Small intestine (tissue), 7 donors: Measurements from ENCODE around the gene MYL11. TPM values are rescaled to one million over a fixed set of nuclear protein-coding genes. Genes with fewer than 3 reads are reported as not detected.
A peak's percentile ranks its signal among the peaks of the same experiment; 100 is the strongest.

Experiments
- DNase-seq, 2 donors: peaks; one replicate each; pipeline versions ENCODE4 v3.0.0 to v3.0.0-alpha.2; 2013
- FAIRE-seq: peaks from 2 replicates; lab custom pipeline; 2012; peaks lifted over from hg19 to GRCh38; lab: Jason Lieb, UNC
- H3K27ac ChIP-seq, 3 donors: one replicate each; pipeline ENCODE4 v1.5.1; 2013; ENCODE audit warnings: low read length in 2 of 3, mild to moderate bottlenecking in 2 of 3, control low read depth in 1 of 3, inconsistent platforms in 1 of 3, low read depth in 1 of 3, moderate library complexity in 1 of 3
- H3K27me3 ChIP-seq, 3 donors: one replicate each; pipeline ENCODE4 v1.6.1; 2013; ENCODE audit warnings: low read length in 3 of 3, inconsistent platforms in 1 of 3; ENCODE audit not compliant: control insufficient read depth in 3 of 3, insufficient read depth in 3 of 3
- H3K36me3 ChIP-seq, 3 donors: one replicate each; pipeline ENCODE4 v1.6.1; 2013; ENCODE audit warnings: low read length in 3 of 3, inconsistent platforms in 1 of 3, low read depth in 1 of 3, mild to moderate bottlenecking in 1 of 3, moderate library complexity in 1 of 3; ENCODE audit not compliant: control insufficient read depth in 3 of 3, insufficient read depth in 2 of 3
- H3K4me1 ChIP-seq, 3 donors: one replicate each; pipeline ENCODE4 v1.6.1; 2013; ENCODE audit warnings: low read length in 2 of 3, inconsistent platforms in 1 of 3, low read depth in 1 of 3, mild to moderate bottlenecking in 1 of 3, moderate library complexity in 1 of 3; ENCODE audit not compliant: control insufficient read depth in 3 of 3, insufficient read depth in 2 of 3
- H3K4me3 ChIP-seq, 3 donors: one replicate each; pipeline ENCODE4 v1.5.1; 2013; ENCODE audit warnings: low read length in 3 of 3, control low read depth in 1 of 3, inconsistent platforms in 1 of 3, low read depth in 1 of 3, mild to moderate bottlenecking in 1 of 3, moderate library complexity in 1 of 3
- H3K9me3 ChIP-seq, 2 donors: one replicate each; pipeline ENCODE4 v1.6.1; 2013; ENCODE audit warnings: low read depth in 1 of 2, low read length in 1 of 2; ENCODE audit not compliant: control insufficient read depth in 2 of 2, insufficient read depth in 1 of 2
- WGBS, 3 donors: extraction: QIAGEN DNeasy Blood & Tissue Kit; methylation state at CpG; one replicate each; pipeline ENCODE4 v1.1.7; 2013; 5-methylcytosine and 5-hydroxymethylcytosine counted together
- polyA plus RNA-seq, 4 donors: library from polyadenylated mRNA; stranded (reverse) in 3 of 4; unstranded in 1 of 4; fragments of 200-250 nt in 3 of 4; fragments of 120-200 nt in 1 of 4; gene quantifications; one replicate each; pipeline versions ENCODE4 v1.2.1 to v1.2.3, GENCODE V29; 2013
- donor health status: healthy with polysubstance abuse.
- donor health status: control.
- donor health status: control.
- donor health status: Bipolar disorder and iron deficiency.
- donor health status: healthy.

The MYL11 gene
- polyA plus RNA-seq, 4 donors = 0.82 to 26.3 (median 1.9) TPM; not detected in 1

- Histone ChIP-seq H3K27ac (peak overlapping the region; percentile 4 to 70 (median 20)), H3K4me3 (no peak overlapping the region), H3K27me3 (no peaks in the 10 kb centered on the region), H3K36me3 (peaks cover 0 to 50% (median 11%) of the 10 kb centered on the region in 3 donors), H3K4me1 (peaks cover 2 to 30% (median 6%) of the 10 kb centered on the region in 3 donors), H3K9me3 (no peaks in the 10 kb centered on the region)
- FAIRE-seq (no peak), DNase-seq (no peak)
- WGBS, 3 donors = 81 to 85% (median 83%) methylated on average over 15 of the region's 15 CpGs
These were observed 23.6 kb upstream of the MYL11 start for GRCh38 chr16:30351001-30351441.

GRCh38 chr16:30351586-30352419 is 22.8 kb upstream of the MYL11 start:
- no peak overlapping the region for H3K4me3 ChIP-seq
- FAIRE-seq (no peak), DNase-seq (no peak)
- WGBS, 3 donors = 60 to 72% (median 71%) methylated on average over 11 of the region's 11 CpGs
- peaks cover 4 to 38% (median 6%) of the 10 kb centered on the region in 3 donors for H3K4me1 ChIP-seq
- H3K27ac ChIP-seq = no peak overlapping the region
- peaks cover 0 to 54% (median 11%) of the 10 kb centered on the region in 3 donors for H3K36me3 ChIP-seq
- no peaks in the 10 kb centered on the region for H3K9me3 ChIP-seq
- H3K27me3 ChIP-seq = no peaks in the 10 kb centered on the region

GRCh38 chr16:30352488-30353401 is 21.9 kb upstream of the MYL11 start:
- H3K4me1 ChIP-seq = peaks cover 4 to 39% (median 6%) of the 10 kb centered on the region in 3 donors
- H3K36me3 ChIP-seq = peaks cover 0 to 61% (median 11%) of the 10 kb centered on the region in 3 donors
- no peak for FAIRE-seq
- no peaks in the 10 kb centered on the region for H3K9me3 ChIP-seq
- no peak overlapping the region for H3K4me3 ChIP-seq
- 86 to 90% (median 88%) methylated on average over 14 of the region's 14 CpGs for WGBS, 3 donors
- no peaks in the 10 kb centered on the region for H3K27me3 ChIP-seq
- no peak for DNase-seq
- no peak overlapping the region for H3K27ac ChIP-seq

GRCh38 chr16:30353438-30354129 is 21.0 kb upstream of the MYL11 start:
- H3K4me1 ChIP-seq = peaks cover 4 to 39% (median 6%) of the 10 kb centered on the region in 3 donors
- H3K9me3 ChIP-seq = no peaks in the 10 kb centered on the region
- WGBS, 3 donors = 68 to 88% (median 80%) methylated on average over 21 to 23 of the region's 23 CpGs
- peaks cover 4 to 70% (median 11%) of the 10 kb centered on the region in 3 donors for H3K36me3 ChIP-seq
- no peaks in the 10 kb centered on the region for H3K27me3 ChIP-seq
- H3K27ac ChIP-seq = peak overlapping the region in 1 of 3 donors; percentile 19
- FAIRE-seq (no peak), DNase-seq (no peak)
- peak overlapping the region in 2 of 3 donors; percentile 81 to 96 for H3K4me3 ChIP-seq

- H3K36me3 ChIP-seq = peaks cover 4 to 79% (median 11%) of the 10 kb centered on the region in 3 donors
- WGBS, 3 donors = 1 to 2% (median 1%) methylated on average over 31 to 36 of the region's 36 CpGs
- no peaks in the 10 kb centered on the region for H3K27me3 ChIP-seq
- H3K4me3 ChIP-seq = peak overlapping the region; percentile 76 to 96 (median 81)
- peaks cover 4 to 39% (median 6%) of the 10 kb centered on the region in 3 donors for H3K4me1 ChIP-seq
- H3K9me3 ChIP-seq = no peaks in the 10 kb centered on the region
- FAIRE-seq (no peak), DNase-seq (peak in 1 of 2 donors; percentile 24)
- peak overlapping the region; percentile 60 to 89 (median 77) for H3K27ac ChIP-seq
These were observed 20.0 kb upstream of the MYL11 start for GRCh38 chr16:30354423-30355143.

GRCh38 chr16:30355144-30355953 is 19.3 kb upstream of the MYL11 start, which contains the start of gene CD2BP2:
Gene CD2BP2, minus strand, starts transcription at chr16:30355308. Its CDS starts 627 bp downstream, at chr16:30354681.
- WGBS, 3 donors = 0 to 1% (median 1%) methylated on average over 37 to 45 of the region's 45 CpGs
- H3K36me3 ChIP-seq = peaks cover 8 to 80% (median 11%) of the 10 kb centered on the region in 3 donors
- peak within 1 kb of the TSS; percentile 76 to 96 (median 81) for H3K4me3 ChIP-seq
- H3K27me3 ChIP-seq = no peaks in the 10 kb centered on the region
- peaks cover 4 to 35% (median 6%) of the 10 kb centered on the region in 3 donors for H3K4me1 ChIP-seq
- FAIRE-seq (peak; percentile 41), DNase-seq (peak; percentile 99 to 100)
- no peaks in the 10 kb centered on the region for H3K9me3 ChIP-seq
- H3K27ac ChIP-seq = peak within 1 kb of the TSS; percentile 92 to 95 (median 95)

- H3K4me1 ChIP-seq = peaks cover 2 to 29% (median 6%) of the 10 kb centered on the region in 3 donors
- FAIRE-seq (no peak), DNase-seq (no peak)
- H3K9me3 ChIP-seq = no peaks in the 10 kb centered on the region
- 47 to 53% (median 53%) methylated on average over 7 of the region's 7 CpGs for WGBS, 3 donors
- H3K27ac ChIP-seq = peak overlapping the region; percentile 92 to 95 (median 95)
- peaks cover 8 to 81% (median 9%) of the 10 kb centered on the region in 3 donors for H3K36me3 ChIP-seq
- H3K4me3 ChIP-seq = peak overlapping the region; percentile 26 to 96 (median 81)
- H3K27me3 ChIP-seq = no peaks in the 10 kb centered on the region
These were observed 18.7 kb upstream of the MYL11 start for GRCh38 chr16:30355954-30356308.
